Measurements from ENCODE around the gene ACCSL. TPM values are rescaled to one million over a fixed set of nuclear protein-coding genes. Genes with fewer than 3 reads are reported as not detected.

The ACCSL gene
- total and polyA plus RNA-seq, 2 donors from 2014 or later = not detected

- Histone ChIP-seq H3K4me3 (ENCODE audit: low read length in 3 of 3) (no peak overlapping the region), H3K4me1 (ENCODE audit: control insufficient read depth in 2 of 3, insufficient read depth in 2 of 3, low read depth in 1 of 3, low read length in 3 of 3) (no peaks in the 10 kb centered on the region), H3K36me3 (ENCODE audit: control insufficient read depth in 2 of 3, insufficient read depth in 3 of 3, low read length in 3 of 3) (no peaks in the 10 kb centered on the region), H3K9ac (ENCODE audit: low read length in 3 of 3) (no peak overlapping the region), H3K27ac (ENCODE audit: low read depth in 2 of 2, low read length in 2 of 2) (no peak overlapping the region), H3K27me3 (ENCODE audit: control insufficient read depth, insufficient read depth, low read length) (no peaks in the 10 kb centered on the region), H3K9me3 (ENCODE audit: control insufficient read depth in 2 of 3, insufficient read depth in 1 of 3, low read length in 3 of 3) (peaks cover 0 to 1% (median 0%) of the 10 kb centered on the region in 3 donors)
- intact Hi-C loops (cut with DNase I) = no loop called here
- DNase-seq (no peak), FAIRE-seq (no peak)
- TF ChIP-seq CTCF (IDR thresholded peaks at IDR 0.05; ENCODE audit: borderline replicate concordance, extremely low read depth, insufficient read depth) = no peak
Observed at GRCh38 chr11:44046182-44046581, 1.6 kb upstream of the ACCSL start.

GRCh38 chr11:44047298-44047697 lies 483 bp upstream of the ACCSL start:
- intact Hi-C loops (cut with DNase I) = no loop called here
- Histone ChIP-seq H3K27me3 (ENCODE audit: control insufficient read depth, insufficient read depth, low read length) (no peaks in the 10 kb centered on the region), H3K27ac (ENCODE audit: low read depth in 2 of 2, low read length in 2 of 2) (no peak overlapping the region), H3K4me3 (ENCODE audit: low read length in 3 of 3) (no peak overlapping the region), H3K36me3 (ENCODE audit: control insufficient read depth in 2 of 3, insufficient read depth in 3 of 3, low read length in 3 of 3) (no peaks in the 10 kb centered on the region), H3K9ac (ENCODE audit: low read length in 3 of 3) (no peak overlapping the region), H3K9me3 (ENCODE audit: control insufficient read depth in 2 of 3, insufficient read depth in 1 of 3, low read length in 3 of 3) (no peaks in the 10 kb centered on the region), H3K4me1 (ENCODE audit: control insufficient read depth in 2 of 3, insufficient read depth in 2 of 3, low read depth in 1 of 3, low read length in 3 of 3) (no peaks in the 10 kb centered on the region)
- FAIRE-seq = no peak
- TF ChIP-seq CTCF (IDR thresholded peaks at IDR 0.05; ENCODE audit: borderline replicate concordance, extremely low read depth, insufficient read depth) = no peak
- DNase-seq = no peak

- no peak for DNase-seq
- intact Hi-C loops (cut with DNase I) = no loop called here
- no peak overlapping the region for H3K4me3 ChIP-seq (ENCODE audit: low read length in 3 of 3)
- H3K36me3 ChIP-seq (ENCODE audit: control insufficient read depth in 2 of 3, insufficient read depth in 3 of 3, low read length in 3 of 3) = no peaks in the 10 kb centered on the region
- no peak for FAIRE-seq
- H3K27me3 ChIP-seq (ENCODE audit: control insufficient read depth, insufficient read depth, low read length) = no peaks in the 10 kb centered on the region
- TF ChIP-seq CTCF (IDR thresholded peaks at IDR 0.05; ENCODE audit: borderline replicate concordance, extremely low read depth, insufficient read depth) = no peak
- H3K9me3 ChIP-seq (ENCODE audit: control insufficient read depth in 2 of 3, insufficient read depth in 1 of 3, low read length in 3 of 3) = no peaks in the 10 kb centered on the region
- H3K9ac ChIP-seq (ENCODE audit: low read length in 3 of 3) = no peak overlapping the region
- no peaks in the 10 kb centered on the region for H3K4me1 ChIP-seq (ENCODE audit: control insufficient read depth in 2 of 3, insufficient read depth in 2 of 3, low read depth in 1 of 3, low read length in 3 of 3)
- H3K27ac ChIP-seq (ENCODE audit: low read depth in 2 of 2, low read length in 2 of 2) = no peak overlapping the region
Observed at GRCh38 chr11:44049832-44050231, 2.1 kb downstream of the ACCSL start.

- Histone ChIP-seq H3K27ac (ENCODE audit: low read depth in 2 of 2, low read length in 2 of 2) (no peak overlapping the region), H3K4me1 (ENCODE audit: control insufficient read depth in 2 of 3, insufficient read depth in 2 of 3, low read depth in 1 of 3, low read length in 3 of 3) (no peaks in the 10 kb centered on the region), H3K36me3 (ENCODE audit: control insufficient read depth in 2 of 3, insufficient read depth in 3 of 3, low read length in 3 of 3) (no peaks in the 10 kb centered on the region), H3K4me3 (ENCODE audit: low read length in 3 of 3) (no peak overlapping the region), H3K27me3 (ENCODE audit: control insufficient read depth, insufficient read depth, low read length) (no peaks in the 10 kb centered on the region), H3K9ac (ENCODE audit: low read length in 3 of 3) (no peak overlapping the region), H3K9me3 (ENCODE audit: control insufficient read depth in 2 of 3, insufficient read depth in 1 of 3, low read length in 3 of 3) (no peaks in the 10 kb centered on the region)
- no peak for FAIRE-seq
- intact Hi-C loops (cut with DNase I) = no loop called here
- DNase-seq = no peak
- no peak for TF ChIP-seq CTCF (IDR thresholded peaks at IDR 0.05; ENCODE audit: borderline replicate concordance, extremely low read depth, insufficient read depth)
Observed at GRCh38 chr11:44051171-44051570, 3.4 kb downstream of the ACCSL start.
